Adrenal gland (tissue), 12 donors: ENCODE measurements around the gene GTF3A. TPM values are rescaled to one million over a fixed set of nuclear protein-coding genes. Genes with fewer than 3 reads are reported as not detected.

Source experiments
- DNase-seq, 7 donors: peaks; one replicate each; pipeline ENCODE4 v3.0.0-alpha.2; 2019 to 2020
- H3K27ac ChIP-seq, 5 donors: fragments of 200-600 bp; sonication (generic) in 4 of 5; 1 replicate in 3 of 5; 2 replicates in 2 of 5; pipeline versions ENCODE4 v1.5.1 to v1.8.0; 2016 to 2020; ENCODE audit warnings: mild to moderate bottlenecking in 1 of 5
- H3K27me3 ChIP-seq: fragments of 200-600 bp; 2 replicates; pipeline ENCODE4 v1.8.0; 2021
- H3K36me3 ChIP-seq, 2 donors: fragments of 200-600 bp; replicated peaks in 1 of 2; 1 replicate in 1 of 2; 2 replicates in 1 of 2; pipeline versions ENCODE4 v1.5.1 to v1.8.0; 2018 to 2022
- H3K4me1 ChIP-seq, 2 donors: fragments of 200-600 bp; replicated peaks in 1 of 2; 1 replicate in 1 of 2; 2 replicates in 1 of 2; pipeline versions ENCODE4 v1.5.1 to v1.8.0; 2018 to 2021
- H3K4me3 ChIP-seq, 4 donors: fragments of 200-600 bp; sonication (generic) in 3 of 4; one replicate each; pipeline ENCODE4 v1.5.1; 2016 to 2018
- H3K9me3 ChIP-seq, 3 donors: fragments of 200-600 bp; sonication (generic) in 1 of 3; replicated peaks in 1 of 3; 1 replicate in 2 of 3; 2 replicates in 1 of 3; pipeline versions ENCODE4 v1.5.1 to v1.8.0; 2016 to 2021
- CTCF ChIP-seq, 6 experiments: fragments of 450-650 bp in 4 of 6; fragments of 200-600 bp in 2 of 6; sonication (generic) in 1 of 6; IDR thresholded peaks; 1 replicate in 5 of 6; 2 replicates in 1 of 6; pipeline versions ENCODE4 v1.5.1 to v1.8.0; 2016 to 2021; ENCODE audit warnings: antibody characterized with exemption in 6 of 6, mild to moderate bottlenecking in 2 of 6, moderate library complexity in 1 of 6
- POLR2A ChIP-seq, 2 donors: fragments of 450-650 bp; IDR thresholded peaks; one replicate each; pipeline ENCODE4 v1.6.1; 2017; ENCODE audit warnings: antibody characterized with exemption in 2 of 2, mild to moderate bottlenecking in 2 of 2, moderate library complexity in 1 of 2
- WGBS, 4 donors: extraction: QIAGEN DNeasy Blood & Tissue Kit in 2 of 4; methylation state at CpG; one replicate each; pipeline versions ENCODE4 v1.1.5 to v1.1.7; 2013 to 2017; 5-methylcytosine and 5-hydroxymethylcytosine counted together
- intact Hi-C, 2 donors: fragments of 100-400 bp; cut with DNase I; formaldehyde crosslinking; loops; one replicate each; pipeline versions ENCODE4 v1.14.1 to v1.15.0; 2022 to 2023
- polyA plus RNA-seq, 3 donors: library from polyadenylated mRNA; stranded (reverse); fragments of 200-250 nt in 2 of 3; fragments of 350-450 nt in 1 of 3; fragmentation: Illumina TruSeq in 1 of 3; extraction: RNeasy Lipid Tissue Mini Kit (QIAGEN cat#74804) in 1 of 3; gene quantifications; one replicate each; pipeline ENCODE4 v1.2.3, GENCODE V29; 2013 to 2014
- total RNA-seq, 9 donors: library from RNA; depleted of rRNA in 4 of 9; stranded (reverse); fragments of >200 nt in 4 of 9; fragments of 120-200 nt in 1 of 9; fragmentation: NEBNext Ultra II Directional in 1 of 9; extraction: Animal tissue kit (Norgen Biotek cat#: 25700) in 1 of 9; gene quantifications; one replicate each; pipeline versions ENCODE4 v1.1.0 to v1.2.4, GENCODE V29; 2013 to 2023
- donor health status: healthy with polysubstance abuse.
- donor health status: Bipolar disorder and iron deficiency.
- donor health status: DM: yes; HTN: yes; CAD: no.
- donor health status: DM: no; HTN: no; CAD: no.
- donor health status: DM: no; HTN: no; CAD: no.
- donor health status: DM: yes; HTN: yes; CAD: no.

Gene GTF3A
- total and polyA plus RNA-seq, 12 donors: 55.2 to 265 (median 115) TPM

- no peak for TF ChIP-seq POLR2A (IDR thresholded peaks at IDR 0.05)
- TF ChIP-seq CTCF (IDR thresholded peaks at IDR 0.05): no peak
- DNase-seq: no peak
- H3K27me3 ChIP-seq: no peaks in the 10 kb centered on the region
- 15 to 44% (median 30%) methylated on average over 3 of the region's 3 CpGs for WGBS, 4 donors
- H3K36me3 ChIP-seq: no peaks in the 10 kb centered on the region
- no peak overlapping the region for H3K4me3 ChIP-seq
- no peaks in the 10 kb centered on the region for H3K9me3 ChIP-seq
- no peaks in the 10 kb centered on the region for H3K4me1 ChIP-seq
- H3K27ac ChIP-seq: no peak overlapping the region
- intact Hi-C loops: no loop called here
These were observed 42.1 kb downstream of the GTF3A start for GRCh38 chr13:27466513-27466912.

- no peak overlapping the region for H3K27ac ChIP-seq
- intact Hi-C loops: no loop called here
- no peak for DNase-seq
- H3K4me1 ChIP-seq: no peaks in the 10 kb centered on the region
- H3K27me3 ChIP-seq: no peaks in the 10 kb centered on the region
- H3K9me3 ChIP-seq: no peaks in the 10 kb centered on the region
- TF ChIP-seq CTCF (IDR thresholded peaks at IDR 0.05): no peak
- TF ChIP-seq POLR2A (IDR thresholded peaks at IDR 0.05): no peak
- WGBS, 4 donors: 78 to 83% (median 80%) methylated on average over 5 of the region's 5 CpGs
- no peaks in the 10 kb centered on the region for H3K36me3 ChIP-seq
- no peak overlapping the region for H3K4me3 ChIP-seq
These were observed 45.8 kb downstream of the GTF3A start for GRCh38 chr13:27470075-27470820.

- Histone ChIP-seq H3K4me3 (no peak overlapping the region), H3K9me3 (no peaks in the 10 kb centered on the region), H3K36me3 (no peaks in the 10 kb centered on the region), H3K4me1 (no peaks in the 10 kb centered on the region), H3K27ac (no peak overlapping the region), H3K27me3 (no peaks in the 10 kb centered on the region)
- DNase-seq: no peak
- 79 to 86% (median 80%) methylated on average over 1 to 2 of the region's 2 CpGs; no CpG with 5 or more reads in 1 of the 4 donors for WGBS, 4 donors
- intact Hi-C loops: no loop called here
- no peak for TF ChIP-seq POLR2A (IDR thresholded peaks at IDR 0.05)
These were observed 48.0 kb downstream of the GTF3A start for GRCh38 chr13:27472441-27472840.

- Histone ChIP-seq H3K36me3 (no peaks in the 10 kb centered on the region), H3K27ac (no peak overlapping the region), H3K4me3 (no peak overlapping the region), H3K4me1 (no peaks in the 10 kb centered on the region), H3K9me3 (no peaks in the 10 kb centered on the region), H3K27me3 (no peaks in the 10 kb centered on the region)
- DNase-seq: no peak
- intact Hi-C loops: no loop called here
- WGBS, 4 donors: 70 to 88% (median 82%) methylated on average over 2 to 3 of the region's 3 CpGs
- TF ChIP-seq CTCF (IDR thresholded peaks at IDR 0.05): no peak
- TF ChIP-seq POLR2A (IDR thresholded peaks at IDR 0.05): no peak
These were observed 48.5 kb downstream of the GTF3A start for GRCh38 chr13:27472941-27473340.

GRCh38 chr13:27474751-27475268, 50.4 kb downstream of the GTF3A start:
- DNase-seq: no peak
- intact Hi-C loops: no loop called here
- H3K9me3 ChIP-seq: no peaks in the 10 kb centered on the region
- no peak overlapping the region for H3K27ac ChIP-seq
- H3K36me3 ChIP-seq: no peaks in the 10 kb centered on the region
- WGBS, 4 donors: 88 to 91% (median 90%) methylated on average over 12 to 13 of the region's 13 CpGs
- no peak overlapping the region for H3K4me3 ChIP-seq
- H3K27me3 ChIP-seq: no peaks in the 10 kb centered on the region
- no peak for TF ChIP-seq POLR2A (IDR thresholded peaks at IDR 0.05)
- no peak for TF ChIP-seq CTCF (IDR thresholded peaks at IDR 0.05)
- H3K4me1 ChIP-seq: no peaks in the 10 kb centered on the region
